NCI-H2107 (cell line): ENCODE data around the gene TRIM49C.
"Not testable (repeated sequence)": the region's sequence is repeated elsewhere in the genome, so short reads cannot be mapped to it uniquely, and the experiment has no call there.

Experiments used
- DNase-seq: peaks from one replicate; lab custom pipeline; 2025; lab: John Stamatoyannopoulos, UW

TRIM49C gene

GRCh38 chr11:90030806-90031205 lies at the start of gene TRIM49C:
Gene TRIM49C, plus strand, starts transcription at chr11:90031106. Its CDS starts 4,106 bp downstream, at chr11:90035212.
- DNase-seq = not testable (repeated sequence)

- DNase-seq = not testable (repeated sequence)
Observed at GRCh38 chr11:90024184-90024583, 6.7 kb upstream of the TRIM49C start.

DNA sequence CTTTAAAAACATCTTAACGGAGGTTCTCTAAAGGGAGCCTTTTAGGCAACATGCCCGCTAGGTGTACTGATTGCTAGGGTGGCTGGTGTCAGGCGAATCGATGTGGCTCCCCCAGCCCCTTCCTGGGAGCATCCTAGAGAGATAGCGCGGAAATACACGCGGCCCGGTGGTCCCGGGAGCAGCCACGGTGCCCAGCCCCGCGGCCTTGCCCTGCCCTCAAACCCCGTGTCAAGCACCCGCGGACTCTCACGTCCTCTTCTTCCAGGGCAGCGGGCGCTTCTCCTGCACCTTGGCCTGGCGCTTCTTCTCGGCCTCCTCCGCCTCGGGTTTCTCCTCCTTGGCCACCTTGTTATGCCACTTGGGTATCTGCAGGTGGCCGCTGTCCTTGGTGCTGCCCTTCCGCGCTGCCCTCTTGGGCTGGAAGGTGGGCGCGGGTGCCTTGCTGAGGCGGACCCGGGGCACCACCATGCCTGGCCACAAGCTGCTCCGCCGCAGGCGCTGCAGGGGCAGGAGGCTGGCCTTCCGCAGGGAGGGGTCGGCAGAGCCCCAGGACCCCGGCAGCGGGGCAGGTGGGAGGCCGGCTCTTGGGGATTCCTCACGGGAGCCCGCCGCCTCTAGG lies 20.8 kb downstream of the TRIM49C start:
- not testable (repeated sequence) for DNase-seq

- not testable (repeated sequence) for DNase-seq
Observed at GRCh38 chr11:90052311-90052710, 21.4 kb downstream of the TRIM49C start.

GRCh38 chr11:90053545-90053944 lies 22.6 kb downstream of the TRIM49C start:
- not testable (repeated sequence) for DNase-seq

DNA sequence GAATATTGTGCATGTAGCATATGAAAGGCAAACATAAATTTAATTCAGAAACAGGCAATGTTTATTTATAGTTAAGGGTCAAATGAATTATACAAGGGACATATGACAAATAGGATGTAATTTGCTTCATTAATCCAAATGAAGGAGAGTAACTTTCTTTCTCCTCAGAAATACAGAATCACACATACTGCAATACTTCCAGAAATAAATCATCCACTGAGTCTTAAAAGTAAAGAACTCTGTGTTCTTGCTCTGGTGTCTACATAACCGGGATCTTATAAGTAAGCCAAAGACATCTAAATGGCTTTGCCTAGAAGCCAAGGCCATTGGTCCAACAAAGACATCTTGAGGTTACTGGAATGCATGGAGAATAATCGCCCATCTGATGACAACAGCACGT lies 54.7 kb downstream of the TRIM49C start, which contains the start of gene UBTFL1:
Gene UBTFL1, plus strand, starts transcription at position 301 of the 400 bp plus-strand sequence. Its CDS starts 0 bp downstream, at position 301.
- DNase-seq = not testable (repeated sequence)

GRCh38 chr11:90088731-90089130 lies 57.8 kb downstream of the TRIM49C start:
- not testable (repeated sequence) for DNase-seq
